Measurements from ENCODE around the gene AATF. TPM values are rescaled to one million over a fixed set of nuclear protein-coding genes. Genes with fewer than 3 reads are reported as not detected.

AATF gene
- total RNA-seq, 1 donor from 2014 or later, result 70.2 TPM

DNA sequence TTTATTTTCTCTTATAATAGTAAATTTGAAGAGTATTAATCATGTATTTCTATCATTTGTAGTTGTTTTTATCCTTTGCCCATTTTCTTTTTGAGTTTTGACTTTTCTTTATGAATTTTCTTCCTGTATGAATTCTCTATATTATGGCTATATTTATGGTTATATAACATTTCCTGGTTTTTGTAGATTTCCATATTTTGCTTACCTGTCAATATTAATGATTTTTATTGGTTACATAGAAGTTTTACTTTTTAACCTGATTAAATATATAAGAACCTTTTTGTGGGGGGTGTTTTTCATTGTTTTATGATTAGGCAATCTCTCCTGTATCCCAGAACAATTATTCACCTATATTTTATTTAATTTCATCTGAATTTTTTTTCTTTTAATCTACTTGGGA is 93.2 kb downstream of the AATF start:
- no peak for DNase-seq (ENCODE audit: low read depth)
- H3K4me3 ChIP-seq (ENCODE audit: low read depth, low read length), result no peak overlapping the region
- TF ChIP-seq, protein P1, sequence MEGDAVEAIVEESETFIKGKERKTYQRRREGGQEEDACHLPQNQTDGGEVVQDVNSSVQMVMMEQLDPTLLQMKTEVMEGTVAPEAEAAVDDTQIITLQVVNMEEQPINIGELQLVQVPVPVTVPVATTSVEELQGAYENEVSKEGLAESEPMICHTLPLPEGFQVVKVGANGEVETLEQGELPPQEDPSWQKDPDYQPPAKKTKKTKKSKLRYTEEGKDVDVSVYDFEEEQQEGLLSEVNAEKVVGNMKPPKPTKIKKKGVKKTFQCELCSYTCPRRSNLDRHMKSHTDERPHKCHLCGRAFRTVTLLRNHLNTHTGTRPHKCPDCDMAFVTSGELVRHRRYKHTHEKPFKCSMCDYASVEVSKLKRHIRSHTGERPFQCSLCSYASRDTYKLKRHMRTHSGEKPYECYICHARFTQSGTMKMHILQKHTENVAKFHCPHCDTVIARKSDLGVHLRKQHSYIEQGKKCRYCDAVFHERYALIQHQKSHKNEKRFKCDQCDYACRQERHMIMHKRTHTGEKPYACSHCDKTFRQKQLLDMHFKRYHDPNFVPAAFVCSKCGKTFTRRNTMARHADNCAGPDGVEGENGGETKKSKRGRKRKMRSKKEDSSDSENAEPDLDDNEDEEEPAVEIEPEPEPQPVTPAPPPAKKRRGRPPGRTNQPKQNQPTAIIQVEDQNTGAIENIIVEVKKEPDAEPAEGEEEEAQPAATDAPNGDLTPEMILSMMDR (conservative IDR thresholded peaks at IDR 0.05; ENCODE audit: low read depth, low read length), result no peak

DNA sequence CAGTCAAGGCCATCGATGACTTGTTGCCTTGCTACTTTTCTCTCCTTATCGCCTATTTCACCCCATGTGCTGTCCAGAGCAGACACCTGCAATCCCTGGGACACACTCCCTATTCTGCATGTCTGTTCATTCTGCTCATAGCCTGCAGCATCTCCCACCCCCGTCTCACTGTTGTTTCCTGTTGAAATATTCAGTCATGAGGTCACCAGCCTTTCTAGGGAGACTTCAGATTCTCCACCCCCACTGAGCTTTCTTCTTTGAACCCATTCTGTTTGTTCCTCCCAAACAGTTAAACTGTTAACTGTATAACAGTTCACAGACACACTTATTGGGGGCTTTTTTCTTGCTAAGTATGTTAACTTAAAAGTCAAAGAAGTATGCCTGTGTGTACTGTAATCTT is 94.4 kb downstream of the AATF start:
- TF ChIP-seq, protein P1 (conservative IDR thresholded peaks at IDR 0.05; ENCODE audit: low read depth, low read length), result no peak
- no peak overlapping the region for H3K4me3 ChIP-seq (ENCODE audit: low read depth, low read length)

DNA sequence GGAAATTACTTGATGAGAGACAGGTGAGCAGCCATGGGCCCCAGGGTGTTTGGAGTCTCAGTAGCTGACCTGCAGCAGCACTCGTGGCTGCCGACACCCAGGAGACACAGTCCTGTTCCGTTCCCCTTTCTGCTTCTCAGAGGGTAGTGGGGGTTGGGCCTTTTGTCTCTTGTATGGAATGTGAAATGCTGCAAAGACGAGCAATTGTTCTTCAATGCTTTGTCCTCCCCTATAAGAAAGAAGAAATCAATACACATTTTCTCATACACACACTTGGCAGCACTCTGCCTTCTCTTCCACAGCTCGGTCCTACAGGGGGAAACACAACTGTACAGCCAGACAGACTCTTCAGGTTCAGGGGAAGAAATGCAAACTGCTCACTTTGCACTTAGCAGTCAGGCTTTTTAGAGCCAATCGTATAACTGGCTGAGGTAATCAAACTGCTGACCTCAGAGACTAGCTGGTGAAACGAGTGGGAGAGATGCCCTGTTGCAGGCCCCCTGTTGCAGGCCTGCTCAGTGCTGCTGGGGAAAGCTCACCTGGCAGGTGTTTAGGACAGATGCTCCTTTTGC is 96.7 kb downstream of the AATF start:
- TF ChIP-seq, protein P1 (conservative IDR thresholded peaks at IDR 0.05; ENCODE audit: low read depth, low read length), result no peak
- no peak for DNase-seq (ENCODE audit: low read depth)
- no peak overlapping the region for H3K4me3 ChIP-seq (ENCODE audit: low read depth, low read length)

More for the DNA sequence above, 94.4 kb downstream of the AATF start:
- no peak for DNase-seq (ENCODE audit: low read depth)

DNA sequence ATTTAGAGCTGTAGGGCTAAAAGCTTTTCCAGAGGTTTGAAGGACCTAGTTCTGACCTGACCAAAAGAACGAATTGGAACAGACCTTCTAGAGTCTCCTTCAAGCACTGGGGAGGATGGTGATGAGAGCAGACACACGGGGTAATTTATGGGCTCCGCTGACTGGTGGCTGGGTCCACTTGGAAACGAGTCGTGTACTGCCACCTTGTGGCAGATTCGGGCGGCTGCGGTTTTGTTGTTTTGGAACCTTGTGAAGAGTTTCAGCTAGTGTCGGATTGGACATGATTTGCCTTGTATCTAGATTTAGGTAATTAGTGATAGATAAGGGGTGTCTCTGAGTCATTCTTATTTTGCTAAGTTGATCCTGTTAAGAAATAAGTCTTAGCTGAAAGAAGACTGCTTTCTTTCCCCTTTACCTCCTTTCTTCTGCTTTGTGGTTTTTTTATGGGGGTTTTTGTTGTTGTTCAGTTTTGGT is 98.9 kb downstream of the AATF start:
- no peak overlapping the region for H3K4me3 ChIP-seq (ENCODE audit: low read depth, low read length)
- TF ChIP-seq, protein P1 (conservative IDR thresholded peaks at IDR 0.05; ENCODE audit: low read depth, low read length), result peak; percentile 91
- peak; percentile 23 for DNase-seq (ENCODE audit: low read depth)

DNA sequence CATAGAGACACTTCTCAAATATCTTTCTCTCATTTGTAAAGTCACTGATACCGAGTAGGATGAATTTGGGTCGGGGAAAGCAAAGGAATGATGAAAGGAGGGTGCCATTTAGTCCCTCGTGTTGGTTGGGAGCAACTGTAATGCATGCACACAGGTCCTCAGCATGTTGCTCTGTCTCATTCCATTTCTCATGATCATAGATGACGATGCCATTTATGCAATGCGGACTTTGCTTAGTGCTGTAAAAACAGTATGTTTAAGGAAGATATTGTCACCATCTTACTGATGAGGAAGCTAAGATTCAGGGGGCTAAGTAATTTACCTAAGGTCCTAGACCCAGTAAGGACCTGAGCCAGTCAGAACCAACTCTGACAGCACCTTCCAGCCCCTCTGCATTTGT is 100.1 kb downstream of the AATF start:
- no peak for DNase-seq (ENCODE audit: low read depth)
- TF ChIP-seq, protein P1 (conservative IDR thresholded peaks at IDR 0.05; ENCODE audit: low read depth, low read length), result no peak
- H3K4me3 ChIP-seq (ENCODE audit: low read depth, low read length), result no peak overlapping the region

DNA sequence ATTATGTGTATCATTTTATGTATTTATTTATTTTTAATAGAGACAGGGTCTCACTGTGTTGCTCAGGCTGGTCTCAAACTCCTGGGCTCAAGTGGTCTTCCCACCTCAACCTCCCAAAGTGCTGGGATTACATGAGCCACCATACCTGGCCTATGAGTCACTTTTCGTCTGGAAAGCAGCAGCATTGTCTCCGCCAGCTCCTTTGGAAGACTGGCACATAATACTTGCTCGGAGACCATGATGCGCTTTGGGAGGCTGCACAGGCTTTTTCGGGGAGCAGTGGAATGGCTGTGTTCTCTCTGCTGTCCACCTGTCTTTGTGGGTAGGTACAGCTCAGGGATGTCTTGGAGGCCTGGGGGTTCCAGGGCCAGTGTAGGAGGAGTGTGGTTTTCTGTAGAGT is 102.2 kb downstream of the AATF start:
- DNase-seq (ENCODE audit: low read depth), result no peak
- TF ChIP-seq, protein P1 (conservative IDR thresholded peaks at IDR 0.05; ENCODE audit: low read depth, low read length), result no peak
- H3K4me3 ChIP-seq (ENCODE audit: low read depth, low read length), result no peak overlapping the region

DNA sequence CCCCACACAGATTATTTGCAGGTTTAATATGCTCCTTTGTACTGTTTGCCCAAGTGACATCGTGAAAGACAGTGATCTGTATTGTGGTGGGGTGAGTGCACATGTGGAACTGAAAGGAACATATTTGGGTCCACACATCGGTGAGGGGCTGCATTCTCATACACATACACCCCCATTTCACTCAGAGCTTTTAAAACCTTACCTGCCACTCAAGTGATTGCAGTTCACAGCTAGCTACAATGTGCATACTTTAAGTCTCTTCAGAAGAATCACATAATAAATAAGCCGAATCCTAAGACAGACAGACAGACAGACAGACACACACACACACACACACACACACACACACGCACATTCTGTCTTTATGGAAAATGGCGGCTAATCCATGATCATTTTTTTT is 102.6 kb downstream of the AATF start:
- no peak overlapping the region for H3K4me3 ChIP-seq (ENCODE audit: low read depth, low read length)
- TF ChIP-seq, protein P1 (conservative IDR thresholded peaks at IDR 0.05; ENCODE audit: low read depth, low read length), result no peak
- no peak for DNase-seq (ENCODE audit: low read depth)

Data from epithelial cell of proximal tubule (primary cell).